ENCODE measurements around the gene DSCAML1. TPM values are rescaled to one million over a fixed set of nuclear protein-coding genes. Genes with fewer than 3 reads are reported as not detected.

DSCAML1 gene
- total and polyA plus RNA-seq, 3 donors from 2014 or later, result 1.6 to 6.1 (median 3.0) TPM

DNA sequence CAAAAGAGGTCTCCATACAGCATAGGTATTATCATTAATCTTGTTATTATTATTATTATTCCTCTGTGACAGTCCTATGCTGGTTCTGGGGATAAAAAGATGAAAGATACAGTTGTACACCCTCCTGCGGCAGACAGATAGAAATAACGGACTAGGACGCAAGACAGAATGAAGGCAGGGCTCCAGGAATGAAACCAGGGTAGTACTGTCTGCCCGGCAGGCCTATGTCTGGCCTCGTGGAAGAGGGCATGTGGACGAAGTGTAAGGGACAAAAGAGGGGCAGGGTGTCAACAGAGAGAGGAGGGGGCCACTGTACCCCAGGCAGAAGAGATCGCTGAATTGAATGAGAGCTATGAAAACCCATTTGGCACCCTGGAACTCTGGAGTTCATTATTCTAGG lies 25.2 kb downstream of the DSCAML1 start:
- no peak overlapping the region for H3K4me3 ChIP-seq
- 90 to 91% methylated on average over 7 of the region's 7 CpGs for WGBS, 2 donors
- no peaks in the 10 kb centered on the region for H3K9me3 ChIP-seq
- no peaks in the 10 kb centered on the region for H3K36me3 ChIP-seq (ENCODE audit: low read depth, missing control alignments)
- H3K4me1 ChIP-seq, result no peaks in the 10 kb centered on the region
- TF ChIP-seq POLR2A (IDR thresholded peaks at IDR 0.05) (no peak), CTCF (IDR thresholded peaks at IDR 0.05) (no peak)
- H3K27me3 ChIP-seq, result no peaks in the 10 kb centered on the region
- no peak overlapping the region for H3K27ac ChIP-seq
- DNase-seq, result no peak
- intact Hi-C loops (cut with DNase I; ENCODE audit: low total_unique reads), result no loop called here

GRCh38 chr11:117771197-117771596 lies 25.8 kb downstream of the DSCAML1 start:
- WGBS, 2 donors, result 86 to 92% methylated on average over 6 of the region's 6 CpGs

GRCh38 chr11:117770061-117770460 lies 27.0 kb downstream of the DSCAML1 start:
- DNase-seq, result no peak
- Histone ChIP-seq H3K9me3 (no peaks in the 10 kb centered on the region), H3K4me1 (no peaks in the 10 kb centered on the region), H3K27ac (no peak overlapping the region), H3K36me3 (ENCODE audit: low read depth, missing control alignments) (no peaks in the 10 kb centered on the region), H3K27me3 (no peaks in the 10 kb centered on the region), H3K4me3 (no peak overlapping the region)
- intact Hi-C loops (cut with DNase I; ENCODE audit: low total_unique reads), result no loop called here
- WGBS, 2 donors, result 85% methylated on average over 4 of the region's 4 CpGs
- no peak for TF ChIP-seq POLR2A (IDR thresholded peaks at IDR 0.05)
- no peak for TF ChIP-seq CTCF (IDR thresholded peaks at IDR 0.05)

More at GRCh38 chr11:117771197-117771596, 25.8 kb downstream of the DSCAML1 start:
- Histone ChIP-seq H3K4me1 (no peaks in the 10 kb centered on the region), H3K9me3 (no peaks in the 10 kb centered on the region), H3K36me3 (ENCODE audit: low read depth, missing control alignments) (no peaks in the 10 kb centered on the region), H3K27me3 (no peaks in the 10 kb centered on the region), H3K27ac (no peak overlapping the region), H3K4me3 (no peak overlapping the region)
- intact Hi-C loops (cut with DNase I; ENCODE audit: low total_unique reads), result no loop called here
- DNase-seq, result no peak
- TF ChIP-seq POLR2A (IDR thresholded peaks at IDR 0.05) (no peak), CTCF (IDR thresholded peaks at IDR 0.05) (no peak)

GRCh38 chr11:117769533-117769932 lies 27.5 kb downstream of the DSCAML1 start:
- Histone ChIP-seq H3K9me3 (no peaks in the 10 kb centered on the region), H3K27ac (no peak overlapping the region), H3K36me3 (ENCODE audit: low read depth, missing control alignments) (no peaks in the 10 kb centered on the region), H3K4me1 (no peaks in the 10 kb centered on the region), H3K4me3 (no peak overlapping the region), H3K27me3 (no peaks in the 10 kb centered on the region)
- TF ChIP-seq POLR2A (IDR thresholded peaks at IDR 0.05), result no peak
- TF ChIP-seq CTCF (IDR thresholded peaks at IDR 0.05), result no peak
- 92 to 97% methylated on average over 2 of the region's 2 CpGs for WGBS, 2 donors
- DNase-seq, result no peak
- intact Hi-C loops (cut with DNase I; ENCODE audit: low total_unique reads), result no loop called here

- Histone ChIP-seq H3K27ac (no peak overlapping the region), H3K9me3 (no peaks in the 10 kb centered on the region), H3K36me3 (ENCODE audit: low read depth, missing control alignments) (no peaks in the 10 kb centered on the region), H3K4me3 (no peak overlapping the region), H3K4me1 (no peaks in the 10 kb centered on the region), H3K27me3 (no peaks in the 10 kb centered on the region)
- DNase-seq, result no peak
- intact Hi-C loops (cut with DNase I; ENCODE audit: low total_unique reads), result no loop called here
- TF ChIP-seq CTCF (IDR thresholded peaks at IDR 0.05) (no peak), POLR2A (IDR thresholded peaks at IDR 0.05) (no peak)
- WGBS, 2 donors, result 93 to 97% methylated on average over 2 of the region's 2 CpGs
Measured at GRCh38 chr11:117768506-117768905, 28.5 kb downstream of the DSCAML1 start.

All from testis (tissue), 3 donors.